Activated naive CD4-positive, alpha-beta T cell treated with anti-CD3 and anti-CD28 coated beads, Interleukin-2, amount 50 U/mL, for 72 hours (primary cell): ENCODE data around the gene TEX10. TPM values are rescaled to one million over a fixed set of nuclear protein-coding genes. Genes with fewer than 3 reads are reported as not detected.

Experiments used
- ATAC-seq, 2 donors: fragments of 150-1000 bp; cut with Tn5 transposase; 2 replicates each; pipeline ENCODE4 v1.10.0; 2021; ENCODE audit warnings: mild to moderate bottlenecking in 2 of 2, moderate library complexity in 2 of 2
- DNase-seq, 2 donors: peaks; one replicate each; pipeline ENCODE4 v3.0.0; 2021 to 2022; ENCODE audit warnings: low spot score in 2 of 2
- H3K27ac Mint-ChIP-seq, 2 donors: one replicate each; pipeline ENCODE4 v1.8.0; 2022; ENCODE audit warnings: mild to moderate bottlenecking in 2 of 2, mixed read lengths in 2 of 2
- H3K36me3 Mint-ChIP-seq, 2 donors: one replicate each; pipeline ENCODE4 v1.8.0; 2022; ENCODE audit warnings: mixed read lengths in 2 of 2
- H3K9me3 Mint-ChIP-seq, 2 donors: one replicate each; pipeline ENCODE4 v1.8.0; 2022; ENCODE audit warnings: mixed read lengths in 2 of 2
- total RNA-seq, 2 donors: library from RNA; stranded (reverse); gene quantifications; one replicate each; pipeline ENCODE4 v1.2.3, GENCODE V29; 2022

The TEX10 gene
- total RNA-seq, 2 donors from 2014 or later = 20.1 to 24.5 TPM

- no peak overlapping the region for H3K27ac Mint-ChIP-seq
- no peaks in the 10 kb centered on the region for H3K9me3 Mint-ChIP-seq
- ATAC-seq = no peak
- DNase-seq = no peak
- H3K36me3 Mint-ChIP-seq = peaks cover 0 to 9% of the 10 kb centered on the region in 2 donors
These were observed 83.1 kb downstream of the TEX10 start for GRCh38 chr9:100269656-100270055.

DNA sequence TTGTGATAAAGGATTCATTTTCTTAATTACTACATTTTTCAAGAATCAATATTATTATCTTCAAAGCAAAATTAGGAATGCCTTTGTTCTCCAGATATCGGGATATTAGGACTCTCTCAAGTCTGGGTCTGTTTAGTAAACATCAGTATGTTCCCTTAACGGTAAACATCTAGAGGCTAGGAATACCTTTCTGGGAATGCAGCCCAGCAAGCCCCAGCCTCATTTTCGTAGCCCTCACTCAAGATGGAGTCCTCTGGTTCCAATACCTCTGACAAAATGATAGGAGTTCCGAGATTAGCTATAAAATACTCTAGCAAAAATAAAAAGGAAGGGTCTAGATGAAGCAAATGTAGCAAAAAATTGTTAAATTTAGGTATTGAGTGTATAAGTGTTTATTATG lies 84.5 kb downstream of the TEX10 start:
- Mint-ChIP-seq H3K36me3 (peaks cover 0 to 9% of the 10 kb centered on the region in 2 donors), H3K9me3 (no peaks in the 10 kb centered on the region), H3K27ac (no peak overlapping the region)
- DNase-seq (no peak), ATAC-seq (no peak)

- H3K36me3 Mint-ChIP-seq = peaks cover 0 to 9% of the 10 kb centered on the region in 2 donors
- no peaks in the 10 kb centered on the region for H3K9me3 Mint-ChIP-seq
- no peak overlapping the region for H3K27ac Mint-ChIP-seq
- no peak for ATAC-seq
- DNase-seq = no peak
These were observed 85.5 kb downstream of the TEX10 start for GRCh38 chr9:100267211-100267610.

Other genes starting within 250 kb of the TEX10 start
- 10 to 100 TPM; 10.8 to 18.5 TPM for gene MSANTD3, start 74.2 kb upstream of the TEX10 start, total RNA-seq
- gene TMEFF1, start 120.2 kb upstream of the TEX10 start, total RNA-seq = under 1 TPM; 0.89 to 0.91 TPM
- under 1 TPM; 0.14 to 0.21 TPM for gene CAVIN4, start 225.1 kb upstream of the TEX10 start, total RNA-seq